ENCODE measurements around the gene CNNM3.

- TF ChIP-seq CTCF (IDR thresholded peaks at IDR 0.05): no peak
- TF ChIP-seq POLR2A (IDR thresholded peaks at IDR 0.05): no peak
- no peak for TF ChIP-seq POLR2AphosphoS5 (IDR thresholded peaks at IDR 0.05)
Observed at GRCh38 chr2:96832754-96833507, 16.9 kb downstream of the CNNM3 start.

All from suprapubic skin (tissue), 4 donors.